Measurements from ENCODE around the gene MRLN. TPM values are rescaled to one million over a fixed set of nuclear protein-coding genes. Genes with fewer than 3 reads are reported as not detected.

Gene MRLN
- total and polyA plus RNA-seq, 8 donors = 5.0 TPM; not detected in 7

- H3K27ac ChIP-seq = no peak overlapping the region
- no peaks in the 10 kb centered on the region for H3K36me3 ChIP-seq
- WGBS, 5 donors = 40 to 53% (median 41%) methylated on average over 4 of the region's 4 CpGs
- DNase-seq = no peak
- intact Hi-C loops (cut with DNase I; ENCODE audit: low total_unique reads) = no loop called here
- peaks cover 0 to 4% (median 0%) of the 10 kb centered on the region in 3 donors for H3K27me3 ChIP-seq
- H3K9me3 ChIP-seq = no peaks in the 10 kb centered on the region
- no peak overlapping the region for H3K4me3 ChIP-seq
- TF ChIP-seq POLR2A (IDR thresholded peaks at IDR 0.05) (no peak), POLR2AphosphoS5 (IDR thresholded peaks at IDR 0.05) (no peak), CTCF (IDR thresholded peaks at IDR 0.05) (no peak), EP300 (IDR thresholded peaks at IDR 0.05) (no peak)
- no peaks in the 10 kb centered on the region for H3K4me1 ChIP-seq
Observed at GRCh38 chr10:59700709-59701108, 52.5 kb downstream of the MRLN start.

DNA sequence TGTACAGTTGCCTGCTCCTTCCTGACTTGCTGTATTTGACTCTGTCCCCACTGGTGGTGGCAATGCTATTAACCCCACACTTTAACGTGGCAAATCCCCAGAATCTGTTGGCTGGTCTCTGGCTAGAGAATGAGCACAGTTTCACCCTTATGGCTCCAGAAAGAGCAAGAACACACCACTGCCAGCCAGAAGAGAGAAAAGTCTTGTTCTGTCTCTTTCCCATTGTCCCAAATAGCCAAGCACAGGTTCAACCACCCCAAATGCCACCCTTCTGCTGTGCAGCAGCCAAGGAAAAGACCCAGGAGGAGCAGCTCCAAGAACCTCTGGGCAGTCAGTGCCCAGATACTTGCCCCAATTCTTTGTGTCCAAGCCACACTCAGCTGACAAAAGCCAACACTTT is 54.9 kb downstream of the MRLN start:
- intact Hi-C loops (cut with DNase I; ENCODE audit: low total_unique reads) = no loop called here
- H3K27me3 ChIP-seq = peaks cover 0 to 4% (median 0%) of the 10 kb centered on the region in 3 donors
- H3K4me1 ChIP-seq = no peaks in the 10 kb centered on the region
- no peak overlapping the region for H3K4me3 ChIP-seq
- DNase-seq = no peak
- WGBS, 5 donors = 47 to 84% (median 50%) methylated on average over 1 of the region's 1 CpG
- H3K9me3 ChIP-seq = no peaks in the 10 kb centered on the region
- no peak overlapping the region for H3K27ac ChIP-seq
- H3K36me3 ChIP-seq = no peaks in the 10 kb centered on the region
- no peak for TF ChIP-seq POLR2AphosphoS5 (IDR thresholded peaks at IDR 0.05)
- no peak for TF ChIP-seq CTCF (IDR thresholded peaks at IDR 0.05)
- TF ChIP-seq POLR2A (IDR thresholded peaks at IDR 0.05) = no peak
- no peak for TF ChIP-seq EP300 (IDR thresholded peaks at IDR 0.05)

DNA sequence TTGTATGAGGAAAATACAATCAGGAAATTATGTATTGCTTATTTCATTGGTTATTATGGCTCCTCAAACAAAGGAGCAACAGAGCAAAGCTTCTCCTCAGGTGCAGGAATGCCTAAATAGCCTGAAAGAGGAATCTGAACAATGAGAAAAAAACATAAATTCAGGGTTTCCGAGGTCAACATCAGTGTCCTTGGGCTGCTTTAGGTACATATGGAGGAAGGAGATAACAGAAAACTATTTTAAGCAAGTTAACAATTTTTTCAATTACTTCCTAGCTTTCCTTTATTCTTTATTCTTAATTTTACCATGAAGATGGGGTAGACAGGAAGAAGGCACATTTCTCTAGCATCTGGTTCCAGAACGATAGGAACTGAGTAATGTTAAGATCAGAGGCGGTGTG is 57.6 kb downstream of the MRLN start:
- no peaks in the 10 kb centered on the region for H3K4me1 ChIP-seq
- H3K27ac ChIP-seq = no peak overlapping the region
- no peaks in the 10 kb centered on the region for H3K9me3 ChIP-seq
- TF ChIP-seq EP300 (IDR thresholded peaks at IDR 0.05) (no peak), CTCF (IDR thresholded peaks at IDR 0.05) (no peak), POLR2A (IDR thresholded peaks at IDR 0.05) (no peak), POLR2AphosphoS5 (IDR thresholded peaks at IDR 0.05) (no peak)
- WGBS, 5 donors = 59 to 78% (median 71%) methylated on average over 3 of the region's 3 CpGs
- H3K27me3 ChIP-seq = no peaks in the 10 kb centered on the region
- H3K36me3 ChIP-seq = no peaks in the 10 kb centered on the region
- H3K4me3 ChIP-seq = no peak overlapping the region
- intact Hi-C loops (cut with DNase I; ENCODE audit: low total_unique reads) = no loop called here
- no peak for DNase-seq

- Histone ChIP-seq H3K27me3 (no peaks in the 10 kb centered on the region), H3K9me3 (no peaks in the 10 kb centered on the region), H3K27ac (no peak overlapping the region), H3K36me3 (no peaks in the 10 kb centered on the region), H3K4me1 (no peaks in the 10 kb centered on the region), H3K4me3 (no peak overlapping the region)
- no peak for DNase-seq
- WGBS, 5 donors = 89 to 98% (median 91%) methylated on average over 1 of the region's 1 CpG
- no peak for TF ChIP-seq EP300 (IDR thresholded peaks at IDR 0.05)
- no peak for TF ChIP-seq POLR2A (IDR thresholded peaks at IDR 0.05)
- no peak for TF ChIP-seq CTCF (IDR thresholded peaks at IDR 0.05)
- TF ChIP-seq POLR2AphosphoS5 (IDR thresholded peaks at IDR 0.05) = no peak
- intact Hi-C loops (cut with DNase I; ENCODE audit: low total_unique reads) = no loop called here
Observed at GRCh38 chr10:59694936-59695335, 58.3 kb downstream of the MRLN start.

All from stomach (tissue), 9 donors.